ENCODE data around the gene EPB41L4A. TPM values are rescaled to one million over a fixed set of nuclear protein-coding genes. Genes with fewer than 3 reads are reported as not detected.

Gene EPB41L4A
- total RNA-seq, 2 donors from 2014 or later = 9.7 to 12.2 TPM

GRCh38 chr5:112124788-112125187 is 294.3 kb downstream of the EPB41L4A start:
- ATAC-seq (ENCODE audit: insufficient number of reproducible peaks, low FRiP score, low read depth) = no peak
- Histone ChIP-seq H3K4me1 (ENCODE audit: control insufficient read depth in 1 of 2, low read depth in 2 of 2) (no peaks in the 10 kb centered on the region), H3K27me3 (replicated peaks; ENCODE audit: insufficient read depth) (no peaks in the 10 kb centered on the region), H3K27ac (no peak overlapping the region), H3K36me3 (no peaks in the 10 kb centered on the region), H3K4me3 (no peak overlapping the region), H3K9me3 (no peaks in the 10 kb centered on the region)
- TF ChIP-seq CTCF (IDR thresholded peaks at IDR 0.05) = no peak
- no peak for DNase-seq (ENCODE audit: low spot score)

- H3K36me3 ChIP-seq = no peaks in the 10 kb centered on the region
Observed at GRCh38 chr5:112123086-112123485, 296.0 kb downstream of the EPB41L4A start.

GRCh38 chr5:112122353-112122752 is 296.7 kb downstream of the EPB41L4A start:
- H3K27me3 ChIP-seq (replicated peaks; ENCODE audit: insufficient read depth) = no peaks in the 10 kb centered on the region
- no peak overlapping the region for H3K4me3 ChIP-seq
- H3K4me1 ChIP-seq (ENCODE audit: control insufficient read depth in 1 of 2, low read depth in 2 of 2) = no peaks in the 10 kb centered on the region
- DNase-seq (ENCODE audit: low spot score) = no peak
- H3K9me3 ChIP-seq = no peaks in the 10 kb centered on the region
- TF ChIP-seq CTCF (IDR thresholded peaks at IDR 0.05) = no peak
- no peaks in the 10 kb centered on the region for H3K36me3 ChIP-seq
- no peak overlapping the region for H3K27ac ChIP-seq
- no peak for ATAC-seq (ENCODE audit: insufficient number of reproducible peaks, low FRiP score, low read depth)

More at GRCh38 chr5:112123086-112123485, 296.0 kb downstream of the EPB41L4A start:
- Histone ChIP-seq H3K27me3 (replicated peaks; ENCODE audit: insufficient read depth) (no peaks in the 10 kb centered on the region), H3K27ac (no peak overlapping the region), H3K9me3 (no peaks in the 10 kb centered on the region), H3K4me1 (ENCODE audit: control insufficient read depth in 1 of 2, low read depth in 2 of 2) (no peaks in the 10 kb centered on the region), H3K4me3 (no peak overlapping the region)
- DNase-seq (ENCODE audit: low spot score) (no peak), ATAC-seq (ENCODE audit: insufficient number of reproducible peaks, low FRiP score, low read depth) (no peak)
- TF ChIP-seq CTCF (IDR thresholded peaks at IDR 0.05) = no peak

GRCh38 chr5:112121258-112121657 is 297.8 kb downstream of the EPB41L4A start:
- H3K27me3 ChIP-seq (replicated peaks; ENCODE audit: insufficient read depth) = no peaks in the 10 kb centered on the region
- DNase-seq (ENCODE audit: low spot score) (no peak), ATAC-seq (ENCODE audit: insufficient number of reproducible peaks, low FRiP score, low read depth) (no peak)
- no peak overlapping the region for H3K4me3 ChIP-seq
- H3K36me3 ChIP-seq = no peaks in the 10 kb centered on the region
- no peaks in the 10 kb centered on the region for H3K4me1 ChIP-seq (ENCODE audit: control insufficient read depth in 1 of 2, low read depth in 2 of 2)
- H3K27ac ChIP-seq = no peak overlapping the region
- no peaks in the 10 kb centered on the region for H3K9me3 ChIP-seq
- no peak for TF ChIP-seq CTCF (IDR thresholded peaks at IDR 0.05)

- no peak for TF ChIP-seq CTCF (IDR thresholded peaks at IDR 0.05)
- Histone ChIP-seq H3K9me3 (no peaks in the 10 kb centered on the region), H3K27ac (no peak overlapping the region), H3K4me1 (ENCODE audit: control insufficient read depth in 1 of 2, low read depth in 2 of 2) (no peaks in the 10 kb centered on the region), H3K36me3 (no peaks in the 10 kb centered on the region), H3K4me3 (no peak overlapping the region), H3K27me3 (replicated peaks; ENCODE audit: insufficient read depth) (no peaks in the 10 kb centered on the region)
- DNase-seq (ENCODE audit: low spot score) = no peak
- no peak for ATAC-seq (ENCODE audit: insufficient number of reproducible peaks, low FRiP score, low read depth)
Observed at GRCh38 chr5:112119969-112120368, 299.1 kb downstream of the EPB41L4A start.

All from thoracic aorta (tissue), 2 donors.